Thyroid gland (tissue), 4 donors: ENCODE data around the gene PANK2.

Source experiments
- POLR2A ChIP-seq, 2 donors: fragments of 450-650 bp; IDR thresholded peaks; one replicate each; pipeline ENCODE4 v1.6.1; 2017; ENCODE audit warnings: antibody characterized with exemption in 2 of 2, mild to moderate bottlenecking in 2 of 2, moderate library complexity in 1 of 2
- TF ChIP-seq, protein P1 (sequence below), 6 experiments: fragments of 200-600 bp in 3 of 6; fragments of 450-650 bp in 3 of 6; sonication (generic) in 3 of 6; IDR thresholded peaks; one replicate each; pipeline ENCODE4 v1.5.1; 2016 to 2019; ENCODE audit warnings: antibody characterized with exemption in 6 of 6, mild to moderate bottlenecking in 2 of 6, inconsistent platforms in 1 of 6, moderate library complexity in 1 of 6

DNA sequence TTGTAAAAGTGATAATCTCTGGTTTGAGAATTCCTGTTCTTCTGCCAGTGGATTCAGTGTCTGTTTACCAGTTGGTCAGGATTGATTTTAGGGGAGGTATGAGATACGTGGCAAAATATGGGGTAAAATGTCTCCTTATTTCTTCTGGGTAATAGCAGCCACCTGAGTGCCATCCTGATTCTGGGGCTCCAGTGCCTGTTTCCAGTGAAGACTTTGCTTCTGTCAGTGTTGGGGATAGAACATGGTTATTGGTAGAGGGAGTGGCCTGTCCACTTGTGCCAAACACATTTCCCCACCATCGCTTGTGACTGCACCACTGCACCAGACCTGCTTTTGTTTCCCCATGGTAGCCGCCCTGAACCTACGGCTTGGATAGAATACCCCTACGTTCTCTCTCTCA, 15.7 kb downstream of the PANK2 start:
- TF ChIP-seq, protein P1, sequence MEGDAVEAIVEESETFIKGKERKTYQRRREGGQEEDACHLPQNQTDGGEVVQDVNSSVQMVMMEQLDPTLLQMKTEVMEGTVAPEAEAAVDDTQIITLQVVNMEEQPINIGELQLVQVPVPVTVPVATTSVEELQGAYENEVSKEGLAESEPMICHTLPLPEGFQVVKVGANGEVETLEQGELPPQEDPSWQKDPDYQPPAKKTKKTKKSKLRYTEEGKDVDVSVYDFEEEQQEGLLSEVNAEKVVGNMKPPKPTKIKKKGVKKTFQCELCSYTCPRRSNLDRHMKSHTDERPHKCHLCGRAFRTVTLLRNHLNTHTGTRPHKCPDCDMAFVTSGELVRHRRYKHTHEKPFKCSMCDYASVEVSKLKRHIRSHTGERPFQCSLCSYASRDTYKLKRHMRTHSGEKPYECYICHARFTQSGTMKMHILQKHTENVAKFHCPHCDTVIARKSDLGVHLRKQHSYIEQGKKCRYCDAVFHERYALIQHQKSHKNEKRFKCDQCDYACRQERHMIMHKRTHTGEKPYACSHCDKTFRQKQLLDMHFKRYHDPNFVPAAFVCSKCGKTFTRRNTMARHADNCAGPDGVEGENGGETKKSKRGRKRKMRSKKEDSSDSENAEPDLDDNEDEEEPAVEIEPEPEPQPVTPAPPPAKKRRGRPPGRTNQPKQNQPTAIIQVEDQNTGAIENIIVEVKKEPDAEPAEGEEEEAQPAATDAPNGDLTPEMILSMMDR (IDR thresholded peaks at IDR 0.05), result no peak
- TF ChIP-seq POLR2A (IDR thresholded peaks at IDR 0.05), result no peak
